GM19328 (cell line): ENCODE results near the gene OR1F1.
"Not testable (repeated sequence)": the region's sequence is repeated elsewhere in the genome, so short reads cannot be mapped to it uniquely, and the experiment has no call there.

Experiments used
- ATAC-seq: cut with Tn5 transposase; IDR thresholded peaks from one replicate; pipeline ENCODE4 v1.9.1; 2021; ENCODE audit warnings: mild to moderate bottlenecking, moderate library complexity; ENCODE audit not compliant: unreplicated experiment

The OR1F1 gene

GRCh38 chr16:3171855-3172593, 16.0 kb upstream of the OR1F1 start:
- no peak for ATAC-seq

- no peak for ATAC-seq
These were observed 13.9 kb upstream of the OR1F1 start for GRCh38 chr16:3173892-3174617.

GRCh38 chr16:3174618-3175148, 13.3 kb upstream of the OR1F1 start:
- ATAC-seq: no peak

DNA sequence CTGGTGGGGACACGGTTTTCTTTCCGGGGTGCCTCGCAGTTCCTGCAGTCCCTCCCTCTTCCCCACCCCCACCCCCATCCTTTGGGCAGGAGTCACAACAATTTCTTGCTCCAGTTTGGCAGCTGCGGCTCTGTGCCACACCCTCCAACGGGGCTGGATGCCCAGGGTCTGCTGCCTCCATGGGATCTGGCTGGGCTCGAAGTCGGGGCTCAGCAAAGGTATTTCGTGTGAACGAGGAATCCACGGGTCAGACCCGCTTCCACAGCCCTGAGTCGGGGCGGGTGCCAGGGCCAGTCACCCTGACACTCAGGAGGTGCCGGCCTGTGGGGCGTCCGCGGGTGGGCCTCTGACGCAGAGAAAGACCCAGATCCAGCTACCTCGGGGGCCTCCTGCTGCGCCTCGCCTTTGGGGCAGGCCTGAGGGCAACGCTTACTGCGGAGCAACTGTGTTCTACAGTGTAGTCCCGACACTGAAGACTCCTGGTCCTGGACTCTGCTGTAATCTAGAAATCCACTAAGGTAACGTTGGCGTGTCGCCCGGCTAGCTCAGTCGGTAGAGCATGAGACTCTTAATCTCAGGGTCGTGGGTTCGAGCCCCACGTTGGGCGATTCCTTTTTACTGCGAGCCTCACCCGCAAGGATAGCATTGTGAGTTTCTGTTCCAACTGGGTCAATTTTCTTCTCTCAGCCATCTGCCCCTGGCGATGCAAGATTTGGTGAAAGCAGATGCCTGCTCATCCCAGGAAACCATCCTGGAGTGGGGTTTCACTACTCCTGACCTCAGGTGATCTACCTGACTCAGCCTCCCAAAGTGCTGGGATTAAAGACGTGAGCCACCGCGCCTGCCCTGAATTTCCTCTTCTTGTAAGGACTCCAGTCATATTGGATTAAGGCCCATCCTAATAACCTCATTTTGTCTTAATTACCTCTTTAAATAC, 12.6 kb upstream of the OR1F1 start:
- ATAC-seq: no peak

- ATAC-seq: no peak
These were observed 8.4 kb upstream of the OR1F1 start for GRCh38 chr16:3179651-3180050.

DNA sequence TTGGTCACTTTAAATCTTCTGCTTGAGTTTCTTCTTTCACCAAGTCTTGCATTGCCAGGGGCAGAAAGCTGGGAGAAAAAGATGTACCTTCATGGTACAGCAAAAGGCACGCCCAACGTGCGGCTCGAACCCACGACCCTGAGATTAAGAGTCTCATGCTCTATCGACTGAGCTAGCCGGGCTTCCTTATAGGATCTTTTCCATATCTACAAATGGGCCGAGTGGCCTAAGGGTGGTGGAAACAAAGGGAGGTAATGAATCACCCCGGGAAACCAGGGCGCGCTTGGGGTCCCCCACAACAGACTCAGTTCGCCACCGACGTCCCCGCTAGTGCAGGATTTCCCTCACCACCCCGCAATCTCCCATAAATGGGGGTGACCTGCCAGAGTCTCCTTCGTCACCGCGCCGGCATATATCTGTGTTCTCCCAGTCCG, 7.5 kb upstream of the OR1F1 start:
- no peak for ATAC-seq

DNA sequence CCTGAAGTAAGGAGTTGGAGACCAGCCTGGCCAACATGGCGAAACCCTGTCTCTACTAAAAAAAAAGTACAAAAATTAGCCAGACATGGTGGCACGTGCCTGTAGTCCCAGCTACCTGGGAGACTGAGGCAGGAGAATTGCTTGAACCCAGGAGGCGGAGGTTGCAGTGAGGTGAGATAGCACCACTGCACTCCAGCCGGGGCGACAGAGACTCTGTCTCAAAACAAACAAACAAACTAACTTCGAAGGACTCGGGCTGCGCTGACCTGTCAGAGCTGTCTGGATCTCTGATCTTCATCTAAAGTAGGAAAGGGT, 5.8 kb upstream of the OR1F1 start:
- ATAC-seq: not testable (repeated sequence)

DNA sequence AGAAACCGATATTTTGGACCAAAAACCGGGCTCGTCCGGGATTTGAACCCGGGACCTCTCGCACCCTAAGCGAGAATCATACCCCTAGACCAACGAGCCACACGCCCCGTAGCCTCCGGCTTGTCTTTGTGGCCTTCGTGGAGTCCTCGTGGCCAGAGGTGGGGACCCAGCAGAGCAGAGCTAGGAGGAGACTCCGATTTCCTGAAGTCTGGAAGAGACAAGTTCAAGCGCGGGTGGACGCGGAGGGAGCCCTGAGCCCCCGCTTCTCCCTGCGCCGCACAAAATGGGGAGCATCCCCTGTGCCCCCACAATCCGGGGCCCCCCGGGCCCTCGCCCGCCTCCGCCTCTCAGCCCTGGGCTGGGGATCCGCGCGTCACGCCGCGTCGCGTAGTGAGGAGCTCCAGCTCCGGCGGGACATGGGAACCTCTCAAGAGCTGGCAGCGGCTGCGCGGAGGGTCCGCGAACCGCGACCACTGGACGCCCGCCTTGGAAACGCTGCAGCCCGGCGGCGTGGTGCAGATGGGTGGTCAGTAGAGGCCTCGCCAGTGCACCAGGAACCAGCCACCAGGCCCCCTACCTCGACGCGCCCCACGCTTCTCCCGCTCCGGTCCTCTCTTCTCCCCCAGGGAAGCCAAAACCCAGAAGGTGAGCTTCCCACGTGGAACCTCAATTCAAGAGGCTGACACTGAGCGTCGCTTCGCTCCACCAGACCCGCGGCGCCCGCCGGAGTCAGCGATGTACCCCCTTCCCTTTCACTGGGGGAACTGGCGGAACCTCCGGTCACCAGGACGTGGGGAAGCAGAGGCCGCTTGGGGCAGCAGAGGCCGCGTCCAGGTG, 5.2 kb upstream of the OR1F1 start:
- no peak for ATAC-seq

GRCh38 chr16:3183445-3184139, 4.4 kb upstream of the OR1F1 start:
- ATAC-seq: no peak

- no peak for ATAC-seq
These were observed 886 bp upstream of the OR1F1 start for GRCh38 chr16:3186946-3187690.

GRCh38 chr16:3188675-3188924, 596 bp downstream of the OR1F1 start:
- no peak for ATAC-seq

DNA sequence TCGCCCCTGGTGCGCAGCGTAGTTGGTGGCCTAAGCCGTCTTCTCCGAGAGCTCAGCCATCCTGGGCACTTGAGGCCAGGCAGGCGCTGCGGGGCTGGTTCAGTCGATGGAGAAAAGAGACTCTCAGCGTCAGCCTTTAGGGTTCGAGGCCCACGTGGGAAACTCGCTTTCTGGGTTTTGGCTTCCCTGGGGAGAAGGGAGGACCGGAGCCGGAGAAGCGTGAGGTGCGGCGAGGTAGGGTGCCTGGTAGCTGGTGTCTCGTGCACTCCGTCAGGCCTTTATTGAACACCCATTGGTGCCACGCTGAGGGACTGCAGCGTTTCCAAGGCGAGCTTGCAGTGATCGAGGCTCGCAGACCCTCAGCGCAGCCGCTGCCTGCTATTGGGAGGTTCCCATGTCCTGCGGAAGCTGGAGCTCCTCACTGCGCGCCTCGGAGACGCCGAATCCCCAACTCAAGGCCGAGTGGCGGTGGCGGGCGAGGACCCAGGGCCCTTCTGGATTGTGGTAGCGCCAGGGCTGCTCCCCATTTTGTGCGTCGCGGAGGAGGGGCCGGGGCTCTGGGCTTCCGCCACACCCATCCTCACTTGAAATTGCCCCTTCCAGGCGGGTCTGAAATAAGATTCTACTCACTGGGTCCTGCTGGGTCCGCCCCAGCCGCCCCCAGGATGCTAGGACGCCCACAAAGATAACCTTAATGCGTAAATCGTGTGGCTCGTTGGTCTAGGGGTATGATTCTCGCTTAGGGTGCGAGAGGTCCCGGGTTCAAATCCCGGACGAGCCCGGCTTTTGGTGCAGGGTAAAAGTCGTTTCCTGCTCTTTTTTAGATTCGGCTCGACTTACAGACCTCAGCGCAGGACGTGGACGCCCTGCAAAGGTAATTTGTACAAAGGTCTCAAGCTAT, 1.2 kb downstream of the OR1F1 start:
- no peak for ATAC-seq

GRCh38 chr16:3189869-3190268, 1.9 kb downstream of the OR1F1 start:
- ATAC-seq: no peak

DNA sequence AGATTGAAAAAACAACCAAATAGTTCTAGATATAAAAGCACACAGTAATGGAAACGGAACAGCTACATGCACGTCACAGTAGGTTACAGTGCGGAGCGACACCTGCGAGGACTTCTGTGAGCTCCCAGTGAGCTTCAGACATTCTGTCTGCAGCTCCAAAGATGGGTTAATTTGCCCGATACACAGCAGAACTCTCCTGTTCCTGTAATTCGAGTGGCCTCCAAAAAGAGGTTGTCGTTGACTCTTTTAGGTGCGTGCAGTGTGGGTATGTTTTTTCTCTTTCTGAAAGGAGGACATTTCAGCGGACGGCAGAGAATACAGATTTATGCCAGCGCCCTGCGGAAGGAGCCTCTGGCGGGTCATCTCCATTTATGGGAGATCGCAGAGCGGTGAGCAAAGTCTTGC, 2.9 kb downstream of the OR1F1 start:
- no peak for ATAC-seq

GRCh38 chr16:3192476-3193019, 4.5 kb downstream of the OR1F1 start:
- ATAC-seq: no peak

DNA sequence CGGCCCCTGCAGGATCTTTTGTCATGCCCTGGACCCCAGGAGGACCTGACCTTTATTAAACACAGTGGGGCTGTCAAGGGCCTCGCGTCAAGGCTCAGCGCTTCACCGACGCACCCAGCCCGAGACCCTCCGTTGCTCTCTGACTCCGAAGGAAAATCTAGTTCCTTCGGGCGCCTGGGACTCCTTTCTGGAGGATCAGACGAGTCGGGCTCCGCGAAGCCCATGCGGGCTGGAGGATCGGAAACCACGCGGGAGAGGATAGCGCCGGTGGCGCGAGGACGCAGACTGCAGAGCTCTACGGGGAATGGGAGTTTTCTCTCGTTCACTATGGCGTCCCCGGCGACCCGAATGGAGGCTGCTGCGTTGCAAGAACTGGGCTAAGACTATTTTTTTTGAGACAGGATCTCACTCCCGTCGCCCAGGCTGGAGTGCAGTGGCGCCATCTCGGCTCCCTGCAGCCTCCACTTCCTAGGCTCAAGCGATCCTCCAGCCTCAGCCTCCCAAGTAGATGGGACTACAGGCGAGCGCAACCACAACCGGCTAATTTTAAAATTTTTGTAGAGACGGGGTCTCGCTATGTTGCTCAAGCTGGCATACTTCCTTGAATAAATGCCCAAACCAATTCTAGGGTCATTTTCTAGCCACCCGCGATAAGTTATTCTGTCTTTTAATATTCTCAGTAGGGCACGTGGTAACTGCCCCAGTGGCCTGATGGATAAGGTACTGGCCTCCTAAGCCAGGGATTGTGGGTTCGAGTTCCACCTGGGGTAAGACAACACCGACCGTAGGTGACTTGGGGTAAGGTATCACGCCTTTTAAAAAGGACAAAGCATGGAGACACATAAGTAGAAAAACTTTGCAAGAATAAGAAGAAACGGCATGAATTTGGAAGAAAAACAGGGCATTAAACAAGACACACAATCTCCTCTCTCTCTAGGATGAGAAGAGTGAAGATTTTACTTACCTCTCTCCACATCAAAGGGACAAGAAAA, 5.5 kb downstream of the OR1F1 start:
- no peak for ATAC-seq

DNA sequence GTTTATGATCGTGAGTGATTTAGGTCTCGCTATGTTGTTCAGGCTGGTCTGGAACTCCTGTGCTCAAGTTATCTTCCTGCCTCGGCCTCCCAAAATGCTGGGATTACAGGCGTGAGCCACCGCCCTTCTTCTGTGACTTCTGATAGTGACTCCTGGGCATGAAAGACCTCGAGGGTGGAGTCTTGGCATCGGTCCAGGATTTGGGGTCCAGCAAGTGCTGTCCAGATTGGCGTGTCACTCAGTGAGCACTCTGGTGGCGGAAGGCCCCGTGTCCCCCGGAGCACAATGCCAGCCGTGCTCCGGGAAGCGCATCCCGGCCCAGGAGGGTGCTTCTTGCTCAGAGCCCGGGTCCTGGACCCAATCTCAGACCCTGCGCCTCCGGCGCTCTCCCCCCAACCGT, 6.8 kb downstream of the OR1F1 start:
- no peak for ATAC-seq
